Loucy (cell line): ENCODE measurements around the gene C3orf85.

ENCODE experiments used
- H2AFZ ChIP-seq: fragments of 200-600 bp; sonication (generic); 2 replicates; pipeline ENCODE4 v1.6.0; 2016; ENCODE audit warnings: antibody characterized with exemption, mild to moderate bottlenecking, low read length, moderate library complexity
- H3F3A ChIP-seq: fragments of 200-600 bp; 2 replicates; pipeline ENCODE4 v1.6.0; 2016; ENCODE audit warnings: antibody characterized with exemption, low read depth, mild to moderate bottlenecking
- H3K27me3 ChIP-seq: fragments of 200-600 bp; sonication (generic); 2 replicates; pipeline ENCODE4 v1.6.1; 2014; ENCODE audit warnings: low read length, mild to moderate bottlenecking; ENCODE audit not compliant: insufficient read depth, poor library complexity, severe bottlenecking
- H3K36me3 ChIP-seq: fragments of 200-600 bp; sonication (generic); 2 replicates; pipeline ENCODE4 v1.6.1; 2016; ENCODE audit warnings: low read length; ENCODE audit not compliant: insufficient read depth
- H3K4me1 ChIP-seq: fragments of 200-600 bp; sonication (generic); 2 replicates; pipeline ENCODE4 v1.5.1; 2014; ENCODE audit warnings: low read length, mild to moderate bottlenecking; ENCODE audit not compliant: insufficient read depth, poor library complexity, severe bottlenecking
- H3K4me2 ChIP-seq: fragments of 200-600 bp; sonication (generic); 2 replicates; pipeline ENCODE4 v1.6.0; 2014; ENCODE audit warnings: antibody characterized with exemption, low read length, low read depth, mild to moderate bottlenecking; ENCODE audit not compliant: poor library complexity, severe bottlenecking
- H3K4me3 ChIP-seq: fragments of 200-600 bp; sonication (generic); 2 replicates; pipeline ENCODE4 v1.5.1; 2014; ENCODE audit warnings: low read length, mild to moderate bottlenecking, mixed read lengths; ENCODE audit not compliant: poor library complexity, severe bottlenecking
- H3K79me2 ChIP-seq: fragments of 200-600 bp; sonication (generic); 2 replicates; pipeline ENCODE4 v1.6.1; 2014; ENCODE audit warnings: low read length; ENCODE audit not compliant: insufficient read depth
- H3K9ac ChIP-seq: fragments of 200-600 bp; sonication (generic); 2 replicates; pipeline ENCODE4 v1.6.0; 2014; ENCODE audit warnings: mild to moderate bottlenecking, low read depth, low read length, moderate library complexity; ENCODE audit not compliant: poor library complexity, severe bottlenecking
- H3K9me2 ChIP-seq: fragments of 200-600 bp; sonication (generic); replicated peaks from 2 replicates; pipeline ENCODE4 v1.6.1; 2016; ENCODE audit warnings: low read depth, low read length, mixed read lengths
- H3K9me3 ChIP-seq: fragments of 200-600 bp; sonication (generic); 2 replicates; pipeline ENCODE4 v1.6.1; 2014; ENCODE audit warnings: mild to moderate bottlenecking, antibody characterized with exemption, low read length, low read depth; ENCODE audit not compliant: insufficient read depth
- H4K20me1 ChIP-seq: fragments of 200-600 bp; sonication (generic); 2 replicates; pipeline ENCODE4 v1.6.0; 2014; ENCODE audit warnings: antibody characterized with exemption, low read length, mild to moderate bottlenecking; ENCODE audit not compliant: insufficient read depth, poor library complexity, severe bottlenecking
- CTCF ChIP-seq: fragments of 200-600 bp; sonication (generic); conservative IDR thresholded peaks from 2 replicates; pipeline ENCODE4 v1.5.1; 2014; ENCODE audit warnings: mild to moderate bottlenecking, antibody characterized with exemption, low read length
- EZH2phosphoT487 ChIP-seq: fragments of 200-600 bp; IDR thresholded peaks from 2 replicates; pipeline ENCODE4 v1.6.1; 2018; ENCODE audit warnings: antibody characterized with exemption, mild to moderate bottlenecking, moderate library complexity, borderline replicate concordance

Gene C3orf85

GRCh38 chr3:109137761-109138160 is 1.2 kb downstream of the C3orf85 start:
- no peaks in the 10 kb centered on the region for H3K9me2 ChIP-seq
- no peaks in the 10 kb centered on the region for H3K79me2 ChIP-seq
- no peak overlapping the region for H3K9ac ChIP-seq
- H3K4me3 ChIP-seq, result no peak overlapping the region
- no peaks in the 10 kb centered on the region for H3K27me3 ChIP-seq
- H3K4me2 ChIP-seq, result no peak overlapping the region
- no peak for TF ChIP-seq CTCF
- no peak for TF ChIP-seq EZH2phosphoT487
- peak overlapping the region; percentile 38; the same call in 1 of the 2 replicates for H2AFZ ChIP-seq
- peaks cover 3% of the 10 kb centered on the region for H3K4me1 ChIP-seq
- H4K20me1 ChIP-seq, result no peaks in the 10 kb centered on the region
- no peaks in the 10 kb centered on the region for H3K36me3 ChIP-seq
- H3F3A ChIP-seq, result no peaks in the 10 kb centered on the region
- no peaks in the 10 kb centered on the region for H3K9me3 ChIP-seq

- H3K9ac ChIP-seq, result no peak overlapping the region
- no peaks in the 10 kb centered on the region for H3K9me3 ChIP-seq
- H3K36me3 ChIP-seq, result no peaks in the 10 kb centered on the region
- no peak overlapping the region for H2AFZ ChIP-seq
- no peaks in the 10 kb centered on the region for H3K9me2 ChIP-seq
- no peaks in the 10 kb centered on the region for H4K20me1 ChIP-seq
- H3K4me2 ChIP-seq, result no peak overlapping the region
- no peak overlapping the region for H3K4me3 ChIP-seq
- H3K27me3 ChIP-seq, result no peaks in the 10 kb centered on the region
- TF ChIP-seq EZH2phosphoT487 (no peak), CTCF (no peak)
- no peaks in the 10 kb centered on the region for H3K79me2 ChIP-seq
- peaks cover 3% of the 10 kb centered on the region for H3K4me1 ChIP-seq
- H3F3A ChIP-seq, result no peaks in the 10 kb centered on the region
Measured at GRCh38 chr3:109140318-109140717, 3.8 kb downstream of the C3orf85 start.

- H3K9me3 ChIP-seq, result no peaks in the 10 kb centered on the region
- H3K79me2 ChIP-seq, result no peaks in the 10 kb centered on the region
- no peaks in the 10 kb centered on the region for H3F3A ChIP-seq
- TF ChIP-seq CTCF, result no peak
- TF ChIP-seq EZH2phosphoT487, result no peak
- H3K4me1 ChIP-seq, result no peaks in the 10 kb centered on the region
- no peaks in the 10 kb centered on the region for H3K36me3 ChIP-seq
- H3K4me3 ChIP-seq, result no peak overlapping the region
- H3K9me2 ChIP-seq, result no peaks in the 10 kb centered on the region
- H3K9ac ChIP-seq, result no peak overlapping the region
- H3K27me3 ChIP-seq, result no peaks in the 10 kb centered on the region
- H2AFZ ChIP-seq, result no peak overlapping the region
- no peaks in the 10 kb centered on the region for H4K20me1 ChIP-seq
- no peak overlapping the region for H3K4me2 ChIP-seq
Measured at GRCh38 chr3:109143646-109144045, 7.1 kb downstream of the C3orf85 start.
